Esophagus mucosa (tissue), 1 donor: ENCODE data around the gene TBC1D3. TPM values are rescaled to one million over a fixed set of nuclear protein-coding genes. Genes with fewer than 3 reads are reported as not detected.
"Not testable (repeated sequence)": the region's sequence is repeated elsewhere in the genome, so short reads cannot be mapped to it uniquely, and the experiment has no call there.

Experiments
- ATAC-seq: fragments of 200-7000 bp; cut with Tn5 transposase; one replicate; pipeline ENCODE4 v1.9.1; 2020
- total RNA-seq: library from RNA; stranded (reverse); gene quantifications from one replicate; pipeline ENCODE4 v1.2.4, GENCODE V29; 2023
- donor health status: DM: yes; HTN: yes; CAD: no.

TBC1D3 gene
- total RNA-seq = not detected

GRCh38 chr17:38192455-38192854 is at the start of gene TBC1D3:
TBC1D3 (minus strand) TSS chr17:38192555; CDS start chr17:38191029, 1,526 bp downstream.
- not testable (repeated sequence) for ATAC-seq

GRCh38 chr17:38232790-38233189 is 40.4 kb upstream of the TBC1D3 start:
- ATAC-seq = peak; percentile 97

- ATAC-seq = not testable (repeated sequence)
Observed at GRCh38 chr17:38225844-38226495, 33.6 kb upstream of the TBC1D3 start.

GRCh38 chr17:38220867-38221266 is 28.5 kb upstream of the TBC1D3 start:
- ATAC-seq = not testable (repeated sequence)

- not testable (repeated sequence) for ATAC-seq
Observed at GRCh38 chr17:38200271-38200670, 7.9 kb upstream of the TBC1D3 start.

- not testable (repeated sequence) for ATAC-seq
Observed at GRCh38 chr17:38134860-38135259, 57.5 kb downstream of the TBC1D3 start.

Other genes with a start within 250 kb of the TBC1D3 start
- 12.2 TPM for gene TBC1D3L, start 203.5 kb downstream of the TBC1D3 start, total RNA-seq
- 0.24 TPM for gene TBC1D3D, start 188.6 kb downstream of the TBC1D3 start, total RNA-seq
- gene TBC1D3C, start 123.9 kb downstream of the TBC1D3 start, total RNA-seq = not detected
- gene TBC1D3E, start 64.6 kb downstream of the TBC1D3 start, total RNA-seq = not detected
- gene MRPL45, start 104.6 kb upstream of the TBC1D3 start, total RNA-seq = 27.1 TPM
- gene GPR179, start 151.4 kb upstream of the TBC1D3 start, total RNA-seq = not detected
- 11.9 TPM for gene SOCS7, start 159.3 kb upstream of the TBC1D3 start, total RNA-seq
- gene ARHGAP23, start 235.9 kb upstream of the TBC1D3 start, total RNA-seq = 148 TPM